Osteoblast (primary cell): ENCODE measurements around the gene CLDN7. TPM values are rescaled to one million over a fixed set of nuclear protein-coding genes. Genes with fewer than 3 reads are reported as not detected.

Source experiments
- DNase-seq: peaks from one replicate; pipeline ENCODE4 v3.0.0; 2011; ENCODE audit warnings: low spot score, mixed read lengths; ENCODE audit not compliant: insufficient read length; ENCODE audit errors: missing footprints
- H2AFZ ChIP-seq: 2 replicates; pipeline ENCODE4 v1.6.0; 2011; ENCODE audit warnings: mild to moderate bottlenecking, low read length
- H3K27ac ChIP-seq: 2 replicates; pipeline ENCODE4 v1.5.1; 2011; ENCODE audit warnings: mild to moderate bottlenecking, low read depth, low read length, moderate library complexity
- H3K27me3 ChIP-seq: 2 replicates; pipeline ENCODE4 v1.6.0; 2012; ENCODE audit warnings: mild to moderate bottlenecking, control low read depth, inconsistent platforms, low read length, moderate library complexity; ENCODE audit not compliant: insufficient read depth
- H3K36me3 ChIP-seq: 2 replicates; pipeline ENCODE4 v1.5.1; 2011; ENCODE audit warnings: mild to moderate bottlenecking, low read length, control low read depth, moderate library complexity; ENCODE audit not compliant: insufficient read depth
- H3K4me1 ChIP-seq: 2 replicates; pipeline ENCODE4 v1.5.1; 2011; ENCODE audit warnings: mild to moderate bottlenecking, low read length, control low read depth, moderate library complexity; ENCODE audit not compliant: insufficient read depth
- H3K4me2 ChIP-seq: 2 replicates; pipeline ENCODE4 v1.6.0; 2011; ENCODE audit warnings: mild to moderate bottlenecking, low read length; ENCODE audit not compliant: insufficient read depth
- H3K4me3 ChIP-seq: fragments of 200-600 bp; sonication (generic); 3 replicates; pipeline ENCODE4 v1.5.1; 2012; ENCODE audit warnings: mild to moderate bottlenecking, low read length, inconsistent platforms; ENCODE audit not compliant: insufficient read depth
- H3K79me2 ChIP-seq: 2 replicates; pipeline ENCODE4 v1.6.0; 2012; ENCODE audit warnings: mild to moderate bottlenecking, low read length, control low read depth, inconsistent platforms; ENCODE audit not compliant: insufficient read depth
- H3K9me3 ChIP-seq: 2 replicates; pipeline ENCODE4 v1.5.1; 2011; ENCODE audit warnings: low read depth, low read length, control low read depth
- H4K20me1 ChIP-seq: 2 replicates; pipeline ENCODE4 v1.6.0; 2012; ENCODE audit warnings: mild to moderate bottlenecking, low read length, control low read depth; ENCODE audit not compliant: insufficient read depth
- total RNA-seq: library from RNA; depleted of rRNA; stranded (reverse); fragments of >200 nt; gene quantifications from 2 replicates; pipeline ENCODE4 v1.2.3, GENCODE V29; 2012
- TF ChIP-seq, protein P1 (sequence below): IDR thresholded peaks from 2 replicates; pipeline ENCODE4 v1.5.1; 2011; ENCODE audit warnings: mild to moderate bottlenecking, low read depth, low read length, moderate library complexity; ENCODE audit errors: extremely low read depth

The CLDN7 gene
- total RNA-seq, 1 donor = 0.36 TPM

DNA sequence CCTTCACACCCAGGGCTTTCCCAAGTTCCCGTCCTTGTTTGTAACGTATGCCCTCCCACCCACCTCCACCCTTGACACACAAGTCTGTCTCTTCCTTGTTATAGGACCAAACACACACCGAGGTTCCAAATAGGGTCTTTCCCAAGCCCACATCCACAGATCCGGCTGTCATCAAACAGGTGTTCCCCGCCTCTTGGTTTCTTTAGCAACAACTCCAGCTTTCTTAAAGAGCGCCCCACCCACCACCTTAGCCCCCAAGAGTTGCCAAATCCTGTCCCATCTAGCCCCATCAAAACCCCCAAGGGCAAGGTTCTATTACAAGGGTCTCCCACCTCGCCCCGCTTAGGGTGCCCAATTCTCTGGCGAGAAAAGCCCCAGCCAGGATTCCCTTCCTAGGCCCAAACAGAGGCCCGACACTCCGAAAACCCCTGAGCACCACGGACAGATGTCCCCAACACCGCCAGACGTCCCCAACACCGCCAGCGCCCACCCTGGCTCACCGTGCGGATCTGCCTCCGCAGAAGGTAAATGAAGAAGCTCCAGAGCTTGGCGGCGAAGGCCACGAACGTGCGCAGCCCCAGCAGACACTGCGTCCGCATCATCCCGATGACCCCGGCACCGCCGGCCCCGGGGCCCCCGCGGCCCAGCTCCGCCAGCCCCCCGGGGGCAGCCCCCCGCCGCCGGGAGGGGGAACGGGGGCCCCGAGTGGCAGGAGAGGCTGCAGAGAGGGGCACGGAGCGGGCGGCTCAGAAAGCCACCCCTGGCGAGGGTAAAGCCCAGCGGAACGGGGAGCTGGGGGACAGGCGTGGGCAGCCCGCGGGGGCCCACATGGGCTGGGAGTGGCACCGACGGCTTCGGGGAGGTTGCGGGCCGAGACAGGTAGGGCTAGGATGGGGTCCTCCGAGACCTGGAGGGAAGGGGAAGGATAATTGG lies 11.3 kb downstream of the CLDN7 start:
- TF ChIP-seq, protein P1, sequence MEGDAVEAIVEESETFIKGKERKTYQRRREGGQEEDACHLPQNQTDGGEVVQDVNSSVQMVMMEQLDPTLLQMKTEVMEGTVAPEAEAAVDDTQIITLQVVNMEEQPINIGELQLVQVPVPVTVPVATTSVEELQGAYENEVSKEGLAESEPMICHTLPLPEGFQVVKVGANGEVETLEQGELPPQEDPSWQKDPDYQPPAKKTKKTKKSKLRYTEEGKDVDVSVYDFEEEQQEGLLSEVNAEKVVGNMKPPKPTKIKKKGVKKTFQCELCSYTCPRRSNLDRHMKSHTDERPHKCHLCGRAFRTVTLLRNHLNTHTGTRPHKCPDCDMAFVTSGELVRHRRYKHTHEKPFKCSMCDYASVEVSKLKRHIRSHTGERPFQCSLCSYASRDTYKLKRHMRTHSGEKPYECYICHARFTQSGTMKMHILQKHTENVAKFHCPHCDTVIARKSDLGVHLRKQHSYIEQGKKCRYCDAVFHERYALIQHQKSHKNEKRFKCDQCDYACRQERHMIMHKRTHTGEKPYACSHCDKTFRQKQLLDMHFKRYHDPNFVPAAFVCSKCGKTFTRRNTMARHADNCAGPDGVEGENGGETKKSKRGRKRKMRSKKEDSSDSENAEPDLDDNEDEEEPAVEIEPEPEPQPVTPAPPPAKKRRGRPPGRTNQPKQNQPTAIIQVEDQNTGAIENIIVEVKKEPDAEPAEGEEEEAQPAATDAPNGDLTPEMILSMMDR = no peak
- peak overlapping the region; percentile 3 for H2AFZ ChIP-seq
- H3K79me2 ChIP-seq = peaks cover 70% of the 10 kb centered on the region
- H3K4me3 ChIP-seq = peak overlapping the region; percentile 78
- peaks cover 29% of the 10 kb centered on the region for H3K36me3 ChIP-seq
- peaks cover 3% of the 10 kb centered on the region for H4K20me1 ChIP-seq
- no peak for DNase-seq
- no peaks in the 10 kb centered on the region for H3K27me3 ChIP-seq
- peaks cover 17% of the 10 kb centered on the region for H3K4me1 ChIP-seq
- peak overlapping the region; percentile 94 for H3K4me2 ChIP-seq
- no peaks in the 10 kb centered on the region for H3K9me3 ChIP-seq
- peak overlapping the region; percentile 47 for H3K27ac ChIP-seq

DNA sequence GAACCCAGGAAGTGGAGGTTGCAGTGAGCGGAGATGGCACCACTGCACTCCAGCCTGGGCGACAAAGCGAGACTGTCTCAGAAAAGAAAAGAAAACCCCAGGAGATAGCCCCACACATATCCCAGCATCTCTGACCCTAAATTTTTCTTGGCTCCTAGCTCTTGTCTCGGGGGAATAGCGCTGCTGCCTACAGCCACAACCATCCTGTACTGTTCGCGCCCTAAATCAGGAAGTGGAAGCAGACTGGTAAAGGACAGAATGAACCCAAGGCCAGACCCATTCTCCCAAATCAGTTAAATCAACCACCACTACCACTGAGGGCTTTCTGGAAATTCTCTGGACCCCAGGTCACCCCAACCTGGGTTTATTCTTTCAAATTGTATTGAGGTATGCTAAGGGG lies 12.4 kb downstream of the CLDN7 start:
- H3K36me3 ChIP-seq = peaks cover 27% of the 10 kb centered on the region
- H3K27me3 ChIP-seq = no peaks in the 10 kb centered on the region
- H3K4me3 ChIP-seq = peak overlapping the region; percentile 78
- peak overlapping the region; percentile 47 for H3K27ac ChIP-seq
- TF ChIP-seq, protein P1 = no peak
- DNase-seq = no peak
- no peak overlapping the region for H2AFZ ChIP-seq
- H4K20me1 ChIP-seq = peaks cover 3% of the 10 kb centered on the region
- H3K79me2 ChIP-seq = peaks cover 73% of the 10 kb centered on the region
- peak overlapping the region; percentile 94 for H3K4me2 ChIP-seq
- no peaks in the 10 kb centered on the region for H3K9me3 ChIP-seq
- peaks cover 17% of the 10 kb centered on the region for H3K4me1 ChIP-seq

DNA sequence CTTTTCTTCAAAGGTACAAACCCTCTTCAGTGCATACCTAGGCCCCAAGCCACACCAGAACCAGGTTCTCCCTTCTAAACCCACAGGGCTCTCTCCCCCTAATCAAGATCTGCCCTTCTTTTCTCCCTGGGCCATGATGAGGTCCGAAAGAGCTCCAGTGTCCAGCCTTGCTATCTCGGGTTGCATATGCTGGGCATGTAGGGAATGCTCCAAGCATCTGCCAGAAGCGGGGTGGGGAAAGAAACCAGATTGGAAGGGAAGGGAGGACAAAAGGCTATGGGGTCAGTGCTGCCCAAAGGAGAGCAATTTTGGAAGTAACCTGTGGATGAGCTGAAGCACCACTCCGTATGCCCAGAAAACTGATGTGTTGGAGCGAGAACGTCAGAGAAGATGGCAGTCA lies 13.1 kb downstream of the CLDN7 start:
- Histone ChIP-seq H3K79me2 (peaks cover 74% of the 10 kb centered on the region), H3K4me3 (peak overlapping the region; percentile 0), H3K36me3 (peaks cover 27% of the 10 kb centered on the region), H3K4me2 (no peak overlapping the region), H3K27me3 (no peaks in the 10 kb centered on the region), H3K27ac (peak overlapping the region; percentile 39), H4K20me1 (peaks cover 3% of the 10 kb centered on the region), H3K9me3 (no peaks in the 10 kb centered on the region), H3K4me1 (peaks cover 17% of the 10 kb centered on the region), H2AFZ (no peak overlapping the region)
- DNase-seq = no peak
- TF ChIP-seq, protein P1 = no peak

DNA sequence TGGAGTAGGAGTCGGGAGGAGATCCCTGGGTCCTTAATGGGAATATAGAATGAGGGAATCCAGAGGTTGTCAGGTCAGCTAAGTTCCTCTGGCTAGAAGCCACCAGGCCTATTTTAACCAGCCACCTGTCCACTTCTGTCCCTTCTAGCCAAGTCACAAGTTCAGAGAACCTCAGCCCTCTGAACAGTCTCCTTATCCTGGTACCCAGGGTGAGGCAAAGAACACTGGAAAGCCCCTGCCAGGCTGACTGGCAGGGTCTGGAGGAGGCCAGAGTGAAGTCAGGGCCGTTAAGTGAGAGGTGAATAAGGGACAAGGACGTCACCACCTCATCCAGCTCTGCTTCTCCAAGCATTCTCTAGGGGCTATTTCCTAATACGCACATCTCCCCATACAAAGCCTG lies 13.5 kb downstream of the CLDN7 start:
- Histone ChIP-seq H3K79me2 (peaks cover 76% of the 10 kb centered on the region), H3K4me3 (no peak overlapping the region), H3K36me3 (peaks cover 29% of the 10 kb centered on the region), H4K20me1 (peaks cover 3% of the 10 kb centered on the region), H3K4me2 (no peak overlapping the region), H3K9me3 (no peaks in the 10 kb centered on the region), H3K27ac (peak overlapping the region; percentile 39), H2AFZ (no peak overlapping the region), H3K4me1 (peaks cover 17% of the 10 kb centered on the region), H3K27me3 (no peaks in the 10 kb centered on the region)
- no peak for DNase-seq
- TF ChIP-seq, protein P1 = no peak
